ENCODE data around the gene THOC2. TPM values are rescaled to one million over a fixed set of nuclear protein-coding genes. Genes with fewer than 3 reads are reported as not detected.
"Not testable (repeated sequence)": the region's sequence is repeated elsewhere in the genome, so short reads cannot be mapped to it uniquely, and the experiment has no call there.

Gene THOC2
- total and polyA plus RNA-seq, 3 donors from 2014 or later: 14.4 to 103 (median 80.5) TPM

GRCh38 chrX:123581586-123581985 is 151.3 kb downstream of the THOC2 start:
- no peak overlapping the region for H3K4me3 ChIP-seq
- H3K9me3 ChIP-seq: no peaks in the 10 kb centered on the region
- H3K4me1 ChIP-seq: no peaks in the 10 kb centered on the region
- 36 to 53% methylated on average over 1 of the region's 1 CpG for WGBS, 2 donors
- no peak overlapping the region for H3K27ac ChIP-seq
- no peak for TF ChIP-seq POLR2A (IDR thresholded peaks at IDR 0.05)
- TF ChIP-seq CTCF (IDR thresholded peaks at IDR 0.05): no peak
- H3K27me3 ChIP-seq: no peaks in the 10 kb centered on the region
- no peak for DNase-seq
- intact Hi-C loops (cut with DNase I; ENCODE audit: low total_unique reads): no loop called here
- no peaks in the 10 kb centered on the region for H3K36me3 ChIP-seq (ENCODE audit: low read depth, missing control alignments)

GRCh38 chrX:123580792-123581191 is 152.1 kb downstream of the THOC2 start:
- 64 to 89% methylated on average over 1 of the region's 1 CpG for WGBS, 2 donors
- Histone ChIP-seq H3K4me1 (no peaks in the 10 kb centered on the region), H3K4me3 (no peak overlapping the region), H3K36me3 (ENCODE audit: low read depth, missing control alignments) (no peaks in the 10 kb centered on the region), H3K9me3 (no peaks in the 10 kb centered on the region), H3K27ac (no peak overlapping the region), H3K27me3 (no peaks in the 10 kb centered on the region)
- intact Hi-C loops (cut with DNase I; ENCODE audit: low total_unique reads): no loop called here
- TF ChIP-seq POLR2A (IDR thresholded peaks at IDR 0.05) (no peak), CTCF (IDR thresholded peaks at IDR 0.05) (no peak)
- DNase-seq: no peak

GRCh38 chrX:123574027-123574426 is 158.8 kb downstream of the THOC2 start:
- DNase-seq; H3K27ac ChIP-seq; H3K4me3 ChIP-seq; H3K36me3 ChIP-seq (ENCODE audit: low read depth, missing control alignments); H3K9me3 ChIP-seq; intact Hi-C loops (cut with DNase I; ENCODE audit: low total_unique reads); H3K27me3 ChIP-seq; H3K4me1 ChIP-seq: not testable (repeated sequence)
- 100% methylated on average over 5 of the region's 5 CpGs; no CpG with 5 or more reads in 1 of the 2 donors for WGBS, 2 donors

GRCh38 chrX:123570011-123570590 is 162.8 kb downstream of the THOC2 start:
- Histone ChIP-seq H3K9me3 (no peaks in the 10 kb centered on the region), H3K27me3 (no peaks in the 10 kb centered on the region), H3K36me3 (ENCODE audit: low read depth, missing control alignments) (no peaks in the 10 kb centered on the region), H3K4me1 (no peaks in the 10 kb centered on the region), H3K27ac (no peak overlapping the region), H3K4me3 (no peak overlapping the region)
- no peak for DNase-seq
- TF ChIP-seq POLR2A (IDR thresholded peaks at IDR 0.05): no peak
- TF ChIP-seq CTCF (IDR thresholded peaks at IDR 0.05): no peak
- intact Hi-C loops (cut with DNase I; ENCODE audit: low total_unique reads): no loop called here
- 85 to 92% methylated on average over 3 of the region's 3 CpGs for WGBS, 2 donors

GRCh38 chrX:123563167-123563566 is 169.7 kb downstream of the THOC2 start:
- WGBS, 2 donors: 95 to 98% methylated on average over 4 of the region's 4 CpGs
- no peak overlapping the region for H3K27ac ChIP-seq

More at GRCh38 chrX:123563167-123563566, 169.7 kb downstream of the THOC2 start:
- Histone ChIP-seq H3K27me3 (no peaks in the 10 kb centered on the region), H3K36me3 (ENCODE audit: low read depth, missing control alignments) (no peaks in the 10 kb centered on the region), H3K9me3 (no peaks in the 10 kb centered on the region), H3K4me1 (no peaks in the 10 kb centered on the region), H3K4me3 (no peak overlapping the region)
- DNase-seq: no peak
- no peak for TF ChIP-seq POLR2A (IDR thresholded peaks at IDR 0.05)
- TF ChIP-seq CTCF (IDR thresholded peaks at IDR 0.05): no peak
- intact Hi-C loops (cut with DNase I; ENCODE audit: low total_unique reads): no loop called here
